Keratinocyte (primary cell): Measurements from ENCODE around the gene ATXN10.

Experiments
- CTCF ChIP-seq, 3 experiments: IDR thresholded peaks in 1 of 3; conservative IDR thresholded peaks in 1 of 3; optimal IDR thresholded peaks in 1 of 3; 2 replicates in 2 of 3; 3 replicates in 1 of 3; pipeline versions ENCODE3 to v1.5.1; 2011; ENCODE audit warnings: low read length in 3 of 3, mild to moderate bottlenecking in 3 of 3, moderate library complexity in 2 of 3, control low read depth in 1 of 3, inconsistent platforms in 1 of 3; ENCODE audit not compliant: insufficient read depth in 2 of 3; ENCODE audit errors: extremely low read depth in 1 of 3
- EZH2 ChIP-seq: IDR thresholded peaks from one replicate; pipeline ENCODE4 v1.6.1; 2012; ENCODE audit warnings: inconsistent platforms, mild to moderate bottlenecking, low read length, moderate library complexity

GRCh38 chr22:45750626-45751025 is 79.0 kb downstream of the ATXN10 start:
- no peak for TF ChIP-seq CTCF (optimal IDR thresholded peaks at IDR 0.05 in 1 of 3, IDR thresholded peaks at IDR 0.05 in 1 of 3, conservative IDR thresholded peaks at IDR 0.05 in 1 of 3; ENCODE audit: extremely low read depth in 1 of 3, insufficient read depth in 2 of 3, low read length in 3 of 3)
- no peak for TF ChIP-seq EZH2
